Gastrocnemius medialis (tissue), 4 donors: ENCODE results near the gene MYO1F.

ENCODE experiments used
- CTCF ChIP-seq, 5 experiments: fragments of 450-650 bp in 3 of 5; fragments of 200-600 bp in 2 of 5; sonication (generic) in 2 of 5; IDR thresholded peaks in 4 of 5; conservative IDR thresholded peaks in 1 of 5; 1 replicate in 4 of 5; 2 replicates in 1 of 5; pipeline ENCODE4 v1.5.1; 2016 to 2019; ENCODE audit warnings: antibody characterized with exemption in 5 of 5, mild to moderate bottlenecking in 3 of 5, moderate library complexity in 3 of 5
- POLR2A ChIP-seq, 2 donors: fragments of 450-650 bp; IDR thresholded peaks; one replicate each; pipeline ENCODE4 v1.6.1; 2017; ENCODE audit warnings: antibody characterized with exemption in 2 of 2, mild to moderate bottlenecking in 2 of 2, moderate library complexity in 2 of 2

GRCh38 chr19:8530061-8530679, 47.1 kb downstream of the MYO1F start:
- no peak for TF ChIP-seq POLR2A (IDR thresholded peaks at IDR 0.05)
- no peak for TF ChIP-seq CTCF (IDR thresholded peaks at IDR 0.05 in 4 of 5, conservative IDR thresholded peaks at IDR 0.05 in 1 of 5)
